Measurements from ENCODE around the gene CYP26B1.
"Not testable (repeated sequence)": the region's sequence is repeated elsewhere in the genome, so short reads cannot be mapped to it uniquely, and the experiment has no call there.

CYP26B1 gene

DNA sequence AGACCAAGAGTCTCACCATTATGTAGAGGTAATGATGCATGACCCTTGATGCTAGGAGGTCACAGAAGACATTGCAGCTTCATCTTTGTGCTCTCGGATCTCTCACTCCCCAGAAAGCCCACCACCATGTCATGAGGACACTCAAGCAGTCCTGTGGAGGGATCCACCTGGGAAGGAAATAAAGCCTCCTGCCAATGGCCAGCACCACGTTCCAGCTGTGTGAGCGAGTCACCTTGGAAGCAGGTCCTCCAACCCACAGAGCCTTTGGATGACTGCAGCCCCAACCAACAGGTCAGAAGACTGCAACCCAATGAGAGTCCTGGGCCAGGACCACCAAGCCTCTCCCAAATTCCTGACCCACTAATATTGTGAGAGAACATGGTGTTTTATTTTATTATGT, 38.4 kb downstream of the CYP26B1 start:
- no peak for DNase-seq (ENCODE audit: low spot score)

DNA sequence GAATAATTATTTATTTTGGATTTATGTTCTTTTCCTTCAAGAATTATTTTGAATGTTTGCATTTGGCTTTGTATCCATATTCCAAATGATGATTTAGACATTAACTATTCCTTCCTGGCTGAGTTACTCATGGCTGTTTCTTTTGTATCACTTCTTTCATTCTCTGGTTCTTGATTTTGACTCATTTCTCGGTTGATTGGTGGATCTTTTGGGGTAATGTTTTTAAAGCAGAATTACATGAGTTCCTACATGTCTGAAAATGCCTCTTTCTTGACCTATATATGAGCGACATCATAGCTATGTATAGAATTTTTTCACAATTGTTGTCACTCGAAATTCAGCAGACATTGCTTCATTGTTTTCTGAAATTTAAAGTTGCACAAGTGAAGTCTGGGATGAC, 39.5 kb downstream of the CYP26B1 start:
- no peak for DNase-seq (ENCODE audit: low spot score)

GRCh38 chr2:72106978-72107377, 40.7 kb downstream of the CYP26B1 start:
- no peak for DNase-seq (ENCODE audit: low spot score)

GRCh38 chr2:72104821-72105588, 42.7 kb downstream of the CYP26B1 start:
- no peak for DNase-seq (ENCODE audit: low spot score)

GRCh38 chr2:72103690-72104089, 44.0 kb downstream of the CYP26B1 start:
- DNase-seq (ENCODE audit: low spot score) = no peak

- DNase-seq (ENCODE audit: low spot score) = no peak
Measured at GRCh38 chr2:72103161-72103560, 44.5 kb downstream of the CYP26B1 start.

- no peak for DNase-seq (ENCODE audit: low spot score)
Measured at GRCh38 chr2:72098935-72099334, 48.7 kb downstream of the CYP26B1 start.

DNA sequence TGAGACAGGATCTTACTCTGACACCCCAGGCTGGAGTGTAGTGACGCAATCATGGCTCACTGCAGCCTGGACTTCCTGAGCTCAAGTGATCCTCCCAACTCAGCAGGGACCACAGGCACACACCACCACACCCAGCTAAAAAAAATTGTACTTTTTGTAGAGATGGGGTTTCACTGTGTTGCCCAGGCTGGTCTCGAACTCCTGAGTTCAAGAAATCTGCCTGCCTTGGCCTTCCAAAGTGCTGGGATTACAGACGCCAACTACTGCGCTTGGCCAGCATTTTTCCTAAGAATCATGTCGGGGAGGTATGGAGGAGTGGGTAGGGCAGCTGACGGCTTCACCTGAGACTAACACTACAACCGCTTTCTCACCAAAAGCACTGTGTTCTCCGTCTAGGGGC, 50.4 kb downstream of the CYP26B1 start:
- no peak for DNase-seq (ENCODE audit: low spot score)

DNA sequence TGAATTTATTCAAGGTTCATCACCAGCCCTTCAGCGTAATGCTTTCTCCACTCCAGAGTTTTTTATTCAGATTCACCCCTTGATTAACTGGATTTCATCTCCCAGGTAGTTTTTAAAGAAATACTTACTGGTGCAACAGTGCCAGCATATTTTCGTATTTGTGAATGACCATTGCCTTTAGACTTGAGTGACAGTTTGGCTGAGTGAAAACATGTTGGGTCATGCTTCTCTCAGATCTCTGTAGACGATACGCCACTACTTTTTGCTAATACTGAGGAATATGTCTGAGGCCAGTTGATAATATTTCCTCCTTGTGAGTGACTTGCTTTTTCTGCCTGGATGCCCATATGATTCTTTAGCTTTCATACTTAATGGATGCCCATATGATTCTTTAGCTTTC, 51.5 kb downstream of the CYP26B1 start:
- DNase-seq (ENCODE audit: low spot score) = no peak

DNA sequence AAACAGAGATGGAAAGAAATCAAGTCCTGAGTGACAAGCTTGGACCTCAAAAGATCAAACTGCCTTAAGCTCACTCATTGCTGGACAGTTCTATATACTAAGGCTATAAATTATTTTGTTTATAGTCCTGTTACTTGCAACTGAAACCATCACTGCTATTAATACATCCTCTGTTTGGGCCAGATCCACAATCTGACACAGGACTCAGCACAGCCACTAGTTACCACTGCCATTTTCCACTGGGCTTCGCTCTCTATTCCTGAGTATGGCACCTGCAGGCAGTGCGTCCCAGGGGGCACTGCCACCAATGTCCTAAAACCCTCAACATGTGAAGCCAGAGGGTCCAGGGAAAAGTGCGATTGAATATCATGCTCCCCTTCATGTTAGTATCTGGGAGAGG, 52.3 kb downstream of the CYP26B1 start:
- no peak for DNase-seq (ENCODE audit: low spot score)

DNA sequence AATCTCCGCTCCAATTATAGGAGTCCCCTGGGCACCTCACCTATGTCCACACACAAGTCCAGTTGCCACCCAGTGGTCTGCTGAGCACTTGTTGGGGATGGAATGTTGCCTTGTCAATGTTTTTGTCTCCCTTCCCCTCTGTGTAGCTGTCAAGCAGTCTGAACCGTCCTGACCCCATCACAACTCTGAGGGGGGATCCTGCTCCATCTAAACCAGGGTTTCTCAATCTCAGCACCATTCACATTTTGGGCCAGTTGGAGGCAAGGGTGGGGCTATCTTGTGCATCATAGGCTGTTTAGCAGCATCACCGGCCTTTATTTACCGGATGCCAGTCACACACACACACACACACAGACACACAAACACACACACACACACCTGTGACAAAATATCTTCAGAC, 53.0 kb downstream of the CYP26B1 start:
- DNase-seq (ENCODE audit: low spot score) = no peak

GRCh38 chr2:72092111-72092510, 55.6 kb downstream of the CYP26B1 start:
- DNase-seq (ENCODE audit: low spot score) = no peak

GRCh38 chr2:72090781-72091482, 56.7 kb downstream of the CYP26B1 start:
- DNase-seq (ENCODE audit: low spot score) = no peak

GRCh38 chr2:72090271-72090720, 57.4 kb downstream of the CYP26B1 start:
- DNase-seq (ENCODE audit: low spot score) = no peak

- no peak for DNase-seq (ENCODE audit: low spot score)
Measured at GRCh38 chr2:72089537-72089936, 58.1 kb downstream of the CYP26B1 start.

DNA sequence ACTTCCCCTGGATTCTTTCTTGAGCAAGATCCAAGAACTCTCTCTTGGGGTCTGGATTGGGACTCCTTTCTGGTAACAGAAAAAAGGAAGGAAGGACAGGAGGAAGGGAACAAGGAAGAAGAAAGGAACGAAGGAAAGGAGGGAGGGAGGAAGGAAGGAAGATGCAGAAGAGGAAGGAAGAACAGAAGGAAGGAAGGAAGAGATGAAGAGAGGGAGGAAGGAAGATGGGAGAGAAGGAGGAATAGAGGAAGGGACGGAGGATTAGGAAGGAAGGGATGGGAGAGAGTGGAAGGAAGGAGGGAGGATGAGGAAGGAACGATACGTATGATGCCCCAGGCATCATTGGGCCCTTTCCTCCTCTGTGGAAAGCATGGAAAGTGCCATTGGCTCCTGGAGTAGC, 58.6 kb downstream of the CYP26B1 start:
- no peak for DNase-seq (ENCODE audit: low spot score)

DNA sequence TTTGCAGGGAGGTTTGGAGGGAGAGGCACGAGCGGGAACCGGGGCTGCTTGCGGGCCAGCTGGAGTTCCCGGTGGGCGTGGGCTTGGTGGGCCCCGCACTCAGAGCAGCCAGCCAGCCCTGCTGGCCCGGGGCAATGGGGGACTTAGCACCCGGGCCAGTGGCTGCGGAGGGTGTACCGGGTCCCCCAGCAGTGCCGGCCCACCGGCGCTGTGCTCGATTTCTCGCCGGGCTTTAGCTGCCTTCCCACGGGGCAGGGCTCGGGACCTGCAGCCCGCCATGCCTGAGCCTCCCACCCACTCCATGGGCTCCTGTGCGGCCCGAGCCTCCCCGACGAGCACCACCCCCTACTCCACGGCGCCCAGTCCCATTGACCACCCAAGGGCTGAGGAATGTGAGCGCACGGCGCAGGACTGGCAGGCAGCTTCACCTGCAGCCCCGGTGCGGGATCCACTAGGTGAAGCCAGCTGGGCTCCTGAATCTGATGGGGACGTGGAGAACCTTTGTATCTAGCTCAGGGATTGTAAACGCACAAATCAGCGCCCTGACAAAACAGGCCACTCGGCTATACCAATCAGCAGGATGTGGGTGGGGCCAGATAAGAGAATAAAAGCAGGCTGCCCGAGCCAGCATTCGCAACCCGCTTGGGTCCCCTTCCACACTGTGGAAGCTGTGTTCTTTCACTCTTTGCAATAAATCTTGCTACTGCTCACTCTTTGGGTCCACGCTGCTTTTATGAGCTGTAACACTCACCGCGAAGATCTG, 60.6 kb downstream of the CYP26B1 start:
- DNase-seq (ENCODE audit: low spot score) = not testable (repeated sequence)

DNA sequence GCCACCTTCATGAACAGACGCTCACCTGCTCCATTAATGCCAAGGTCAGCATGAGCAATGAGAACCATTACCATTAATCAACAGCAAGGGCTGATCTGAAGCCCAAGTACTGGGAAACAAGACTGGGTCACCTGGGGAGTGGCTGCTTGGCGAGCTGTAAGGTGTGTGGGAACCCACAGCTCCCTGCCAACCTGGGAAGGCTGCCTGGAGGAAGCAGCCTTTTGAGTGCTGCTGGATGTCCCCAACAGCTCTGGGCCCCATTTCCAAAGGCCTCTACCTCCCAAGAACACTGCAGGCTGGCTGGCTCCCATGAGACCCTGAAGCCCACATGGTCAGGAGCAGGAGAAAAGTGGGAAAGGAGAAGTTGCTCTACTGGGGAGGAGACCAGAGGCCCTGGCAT, 62.1 kb downstream of the CYP26B1 start:
- DNase-seq (ENCODE audit: low spot score) = no peak

DNA sequence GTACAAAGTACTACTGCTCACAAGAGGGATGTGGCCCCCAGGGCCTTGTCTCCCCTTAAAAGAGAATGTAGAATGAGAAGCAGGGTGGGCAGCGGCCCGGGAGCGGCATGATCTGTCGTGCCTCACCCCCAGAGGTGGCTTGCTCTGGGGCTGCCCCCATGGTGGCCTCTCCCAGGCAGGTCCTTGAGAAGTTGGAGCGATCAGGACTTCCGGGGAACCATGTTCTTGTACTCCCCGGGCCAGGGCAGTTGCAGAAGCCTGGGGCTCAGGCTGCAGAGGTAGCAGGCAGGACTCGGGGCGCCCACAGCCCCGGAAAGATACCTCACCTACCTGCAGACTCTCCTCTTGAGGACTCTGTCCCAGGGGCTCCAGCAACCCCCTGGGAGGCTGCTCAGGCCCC, 62.6 kb downstream of the CYP26B1 start:
- DNase-seq (ENCODE audit: low spot score) = no peak

- DNase-seq (ENCODE audit: low spot score) = no peak
Measured at GRCh38 chr2:72084584-72084976, 63.1 kb downstream of the CYP26B1 start.

GRCh38 chr2:72083751-72084583, 63.7 kb downstream of the CYP26B1 start:
- DNase-seq (ENCODE audit: low spot score) = no peak

- DNase-seq (ENCODE audit: low spot score) = no peak
Measured at GRCh38 chr2:72082887-72083286, 64.8 kb downstream of the CYP26B1 start.

Data from HuH-7 (cell line).